Putamen (tissue), 1 donor: ENCODE results near the gene SHD.
"Not testable (repeated sequence)": the region's sequence is repeated elsewhere in the genome, so short reads cannot be mapped to it uniquely, and the experiment has no call there.

Experiments used
- DNase-seq: peaks from one replicate; pipeline ENCODE4 v3.0.0-alpha.2; 2016; ENCODE audit warnings: low spot score

Gene SHD

DNA sequence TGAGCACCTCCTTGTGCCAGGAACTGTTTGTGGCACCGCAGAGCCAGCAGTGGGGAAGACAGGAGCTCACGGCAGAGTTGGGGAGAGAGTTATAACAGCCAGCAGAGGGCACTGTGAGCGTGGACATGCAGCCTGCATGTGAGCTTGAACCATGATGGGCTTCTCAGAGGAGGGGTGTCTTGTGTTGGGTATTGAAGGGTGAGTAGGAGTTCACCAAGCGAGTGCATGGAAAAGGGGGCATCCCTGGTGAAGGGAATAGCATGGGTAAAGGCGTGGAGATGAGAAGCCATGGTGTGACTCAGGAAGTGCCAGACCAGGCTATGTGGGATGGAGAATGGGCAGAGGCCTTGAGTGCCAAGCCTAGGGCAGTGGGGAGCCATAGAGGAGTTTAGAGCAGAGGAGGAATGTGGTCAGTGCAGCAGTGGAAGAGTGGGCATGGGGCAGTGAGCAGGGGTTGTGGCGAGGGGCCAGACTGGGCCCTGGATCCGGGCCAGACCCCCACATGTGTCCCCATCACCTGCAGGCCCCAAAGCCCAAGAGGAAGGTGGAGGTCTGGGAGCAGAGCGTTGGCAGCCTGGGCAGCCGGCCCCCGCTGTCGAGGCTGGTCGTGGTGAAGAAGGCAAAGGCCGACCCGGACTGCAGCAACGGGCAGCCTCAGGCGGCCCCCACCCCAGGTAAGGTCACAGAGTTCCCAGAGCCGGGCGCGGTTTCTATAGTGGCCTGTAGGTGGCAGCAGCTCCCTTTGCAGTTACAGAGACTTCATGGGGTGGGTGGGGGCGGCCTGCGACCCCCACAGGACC, 11.8 kb upstream of the SHD start:
- no peak for DNase-seq

DNA sequence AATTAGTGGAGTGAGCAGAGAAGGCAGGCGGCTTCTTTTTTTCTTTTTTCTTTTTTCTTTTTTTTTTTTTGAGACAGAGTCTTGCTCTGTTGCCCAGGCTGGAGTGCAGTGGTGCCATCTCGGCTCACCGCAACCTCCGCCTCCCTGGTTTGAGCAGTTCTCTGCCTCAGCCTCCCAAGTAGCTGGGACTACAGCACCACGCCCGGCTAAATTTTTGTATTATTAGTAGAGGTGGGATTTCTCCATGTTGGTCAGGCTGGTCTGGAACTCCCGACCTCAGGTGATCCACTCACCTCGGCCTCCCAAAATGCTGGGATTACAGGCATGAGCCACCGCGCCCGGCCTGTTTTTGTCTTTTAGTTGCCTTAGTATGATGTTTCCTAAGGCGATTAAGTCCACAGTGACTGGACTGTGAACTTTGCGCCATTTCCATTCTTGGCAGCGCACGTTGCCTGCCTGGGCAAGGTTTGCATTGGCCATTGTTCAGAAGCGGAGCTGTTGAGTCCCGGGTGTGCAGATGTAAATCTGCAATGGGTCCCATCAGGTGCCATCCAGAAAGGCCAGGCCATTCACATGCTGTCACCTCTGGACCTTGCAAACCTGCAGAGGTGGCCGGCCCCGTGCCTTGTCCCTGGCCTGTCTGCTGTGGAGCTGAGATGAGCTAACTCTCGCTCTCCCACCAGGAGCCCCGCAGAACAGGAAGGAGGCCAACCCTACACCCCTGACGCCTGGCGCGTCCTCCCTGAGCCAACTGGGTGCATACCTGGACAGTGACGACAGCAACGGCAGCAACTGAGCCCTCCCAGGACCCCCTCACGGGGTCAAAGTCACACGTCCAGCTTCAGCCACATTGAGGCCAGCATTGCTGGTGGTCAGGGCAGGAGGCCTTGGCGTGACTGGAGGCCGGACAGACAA, 10.9 kb upstream of the SHD start:
- no peak for DNase-seq

DNA sequence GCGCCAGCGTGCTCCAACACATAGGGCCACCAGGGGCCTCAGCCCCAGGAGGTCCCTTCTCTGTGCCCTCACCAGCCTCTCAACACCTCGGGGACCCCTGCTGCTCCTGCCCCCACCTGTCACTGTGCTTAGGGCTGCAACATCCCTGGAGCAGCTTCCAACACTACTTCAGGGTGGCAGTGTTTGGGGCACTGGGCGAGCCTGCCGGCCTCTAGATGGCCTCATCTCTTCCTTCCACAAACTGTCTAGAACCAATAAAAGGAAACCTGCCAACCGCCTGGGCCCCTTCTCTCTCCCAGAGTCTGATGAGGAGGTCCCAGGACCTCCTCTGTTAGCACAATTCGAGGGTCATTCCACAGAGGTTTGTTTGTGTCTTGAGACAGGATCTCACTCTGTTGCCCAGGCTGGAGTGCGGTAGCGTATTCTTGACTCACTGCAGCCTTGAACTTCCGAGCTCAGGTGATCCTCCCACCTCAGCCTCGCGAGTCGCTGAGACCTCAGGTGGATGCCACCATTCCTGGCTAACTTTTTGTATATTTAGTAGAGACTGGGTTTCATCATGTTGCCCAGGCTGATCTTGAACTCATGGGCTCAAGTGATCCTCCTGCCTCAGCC, 10.1 kb upstream of the SHD start:
- DNase-seq: no peak

DNA sequence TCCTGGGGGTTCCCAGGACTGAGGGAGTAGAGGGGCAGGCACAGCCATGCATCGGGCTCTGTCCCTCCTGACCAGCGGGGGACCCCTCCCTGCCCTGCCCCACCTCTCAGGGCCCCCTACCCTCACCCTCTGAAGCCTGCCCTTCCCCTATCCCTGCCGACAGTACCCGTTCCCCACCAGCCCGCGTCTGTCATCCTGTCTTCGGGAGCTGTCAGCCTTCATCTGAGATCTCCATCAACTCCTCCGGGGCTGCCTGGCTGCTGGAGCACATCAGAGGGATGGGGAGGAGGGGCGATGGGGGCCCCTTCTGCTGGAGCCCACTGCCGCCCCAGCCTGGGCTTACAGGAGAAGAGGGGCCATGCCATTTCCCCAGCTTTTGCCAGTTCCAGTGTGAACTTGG, 6.2 kb upstream of the SHD start:
- DNase-seq: no peak

DNA sequence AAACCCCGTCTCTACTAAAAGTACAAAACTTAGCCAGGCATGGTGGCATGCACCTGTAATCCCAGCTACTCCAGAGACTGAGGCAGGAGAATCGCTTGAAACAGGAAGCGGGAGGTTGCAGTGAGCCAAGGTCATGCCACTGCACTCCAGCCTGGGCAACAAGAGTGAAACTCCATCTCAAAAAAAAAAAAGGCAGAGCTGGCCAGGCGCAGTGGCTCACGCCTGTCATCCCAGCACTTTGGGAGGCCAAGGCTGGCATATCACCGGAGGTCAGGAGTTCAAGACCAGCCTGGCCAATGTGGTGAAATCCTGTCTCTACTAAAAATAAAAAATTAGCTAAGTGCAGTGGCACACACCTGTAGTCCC, 4.8 kb upstream of the SHD start:
- DNase-seq: not testable (repeated sequence)

DNA sequence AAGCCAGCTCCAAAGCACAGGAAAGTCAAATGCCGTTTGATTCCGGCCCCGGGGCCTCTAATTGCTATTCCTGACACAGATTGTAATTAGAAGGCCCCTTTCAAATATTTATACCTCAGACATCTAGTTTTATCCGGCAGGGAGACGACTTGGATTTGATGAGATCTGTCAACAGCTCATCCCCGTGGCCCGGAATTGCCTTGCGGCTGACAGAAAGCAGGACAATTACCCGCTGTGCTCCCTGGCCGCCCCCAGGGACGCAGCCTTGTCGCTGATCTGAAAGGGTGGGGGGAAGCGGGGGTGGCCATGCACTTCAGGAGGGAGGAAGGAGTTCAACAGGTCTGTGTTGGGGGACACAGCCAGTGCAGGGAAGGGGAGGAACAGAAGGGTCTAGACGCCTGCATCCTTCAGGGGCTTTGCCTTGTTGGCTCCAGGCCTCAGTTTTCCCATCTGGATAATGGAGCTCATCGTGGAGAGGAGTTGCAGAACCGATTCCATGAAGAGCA, 1.8 kb upstream of the SHD start:
- no peak for DNase-seq

DNA sequence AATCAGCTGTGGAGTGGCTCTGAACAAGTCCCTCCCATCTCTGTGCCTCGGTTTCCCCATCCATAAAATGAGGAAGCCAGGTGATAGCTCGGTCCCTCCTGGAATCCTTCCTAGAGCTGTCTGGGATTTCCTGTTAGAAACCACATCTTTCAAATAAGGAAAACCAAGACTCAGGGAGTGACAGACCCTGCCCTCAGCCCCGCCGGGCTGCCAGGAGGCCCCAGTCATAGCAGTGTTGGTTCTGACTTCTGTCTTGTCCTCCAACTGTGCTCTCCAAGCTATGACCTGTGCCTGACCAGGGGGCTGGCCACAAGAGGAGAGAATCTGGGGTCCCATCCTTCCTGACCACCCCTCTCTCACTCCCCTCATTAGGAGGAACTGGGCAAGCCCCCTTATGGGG, 1.1 kb upstream of the SHD start:
- no peak for DNase-seq

DNA sequence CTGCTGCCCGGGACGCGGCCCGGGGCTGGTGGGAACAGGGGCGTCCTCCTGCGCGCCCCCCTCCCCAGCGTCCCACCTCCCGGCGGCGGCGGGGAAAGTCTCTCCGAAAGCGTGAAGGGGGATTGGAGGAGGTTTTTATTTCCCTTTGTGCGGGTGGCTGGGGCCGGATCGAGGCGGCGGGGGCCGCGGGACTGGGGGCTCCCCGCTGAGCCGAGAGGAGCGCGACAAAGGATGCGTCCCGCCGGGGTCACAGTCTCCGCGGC, 132 bp downstream of the SHD start:
- no peak for DNase-seq

DNA sequence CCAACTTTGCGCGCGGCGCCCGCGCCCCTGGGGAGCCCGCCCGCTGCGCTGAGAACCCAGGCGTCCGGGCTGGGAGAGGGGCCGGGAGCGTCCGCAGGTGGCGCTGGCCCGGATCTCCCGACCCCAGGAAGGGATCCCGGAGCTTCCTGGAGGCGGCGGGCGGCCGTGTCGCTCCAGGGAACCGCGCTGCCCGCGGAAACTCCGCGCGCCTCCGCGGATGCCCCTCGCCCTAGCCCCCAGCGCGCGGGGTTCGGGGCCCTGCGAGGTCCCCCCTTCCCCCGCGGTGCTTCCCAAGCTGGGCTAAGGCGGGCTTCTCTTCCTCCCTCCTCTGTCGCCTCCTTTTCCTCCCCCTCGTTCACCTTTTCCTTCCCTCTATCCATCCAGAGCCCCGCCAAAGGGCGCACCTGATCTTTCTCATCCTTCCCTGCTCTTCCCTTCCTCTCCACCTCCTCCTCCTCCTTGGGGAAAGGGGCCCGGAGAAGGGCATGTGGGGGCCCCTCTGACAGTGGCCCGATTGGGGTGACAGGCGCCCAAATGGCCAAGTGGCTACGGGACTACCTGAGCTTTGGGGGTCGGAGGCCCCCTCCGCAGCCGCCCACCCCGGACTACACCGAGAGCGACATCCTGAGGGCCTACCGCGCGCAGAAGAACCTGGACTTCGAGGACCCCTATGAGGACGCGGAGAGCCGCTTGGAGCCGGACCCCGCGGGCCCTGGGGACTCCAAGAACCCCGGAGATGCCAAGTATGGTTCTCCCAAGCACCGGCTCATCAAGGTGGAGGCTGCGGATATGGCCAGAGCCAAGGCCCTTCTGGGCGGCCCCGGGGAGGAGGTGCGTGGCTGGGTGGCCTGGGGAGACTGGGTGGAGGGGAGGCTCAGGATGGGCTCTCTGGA, 710 bp downstream of the SHD start:
- no peak for DNase-seq

DNA sequence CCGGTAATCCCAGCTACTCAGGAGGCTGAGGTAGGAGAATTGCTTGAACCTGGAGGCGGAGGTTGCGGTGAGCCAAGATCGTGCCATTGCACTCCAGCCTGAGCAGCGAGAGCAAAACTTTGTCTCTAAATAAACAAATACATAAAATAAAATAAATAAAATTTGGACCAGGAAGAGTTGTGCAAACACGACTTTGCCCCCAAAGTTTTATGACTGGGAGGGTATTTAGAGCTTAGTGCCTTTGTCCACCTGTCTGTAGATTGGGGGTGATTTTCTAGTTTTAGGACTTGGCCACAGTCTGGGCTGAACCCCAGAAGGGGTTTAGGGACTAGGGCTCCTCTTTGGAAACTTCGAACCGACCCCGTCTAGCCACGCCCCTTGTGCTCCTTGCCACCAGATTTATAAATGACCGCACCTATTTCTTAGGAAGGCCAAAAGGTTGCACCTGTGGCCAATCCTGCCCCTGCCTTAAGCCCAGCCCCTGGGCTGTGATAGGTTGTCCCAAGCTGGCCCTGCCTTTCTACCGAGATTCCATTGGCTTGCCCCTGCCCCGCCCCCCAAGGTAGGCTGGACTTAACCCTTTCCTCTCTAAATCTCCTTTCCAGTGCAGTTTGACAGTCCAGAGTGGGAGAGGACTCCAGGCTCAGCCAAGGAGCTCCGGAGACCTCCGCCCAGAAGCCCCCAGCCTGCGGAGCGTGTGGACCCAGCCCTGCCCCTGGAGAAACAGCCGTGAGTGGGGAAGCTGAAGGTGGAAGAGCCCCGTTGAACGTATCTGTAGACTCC, 5.3 kb downstream of the SHD start:
- DNase-seq: no peak

DNA sequence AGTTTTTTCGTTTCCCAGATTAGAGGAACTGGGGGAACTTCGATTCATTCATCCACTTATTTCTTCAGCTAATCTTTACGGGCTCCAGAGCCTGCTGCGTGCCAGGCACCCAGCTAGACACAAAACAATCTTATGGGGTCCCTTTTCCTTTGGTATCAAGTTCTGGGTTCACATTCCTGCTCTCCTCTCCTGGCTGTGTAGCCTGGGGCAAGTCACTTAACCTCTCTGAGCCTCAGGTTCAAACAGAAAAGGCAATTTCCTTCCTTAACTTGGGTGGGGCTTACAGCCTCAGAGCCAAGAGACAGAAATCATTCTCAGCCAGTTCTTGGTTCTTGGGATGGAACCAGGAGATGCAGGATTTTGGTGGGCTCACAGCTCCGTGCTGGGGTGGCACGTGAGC, 5.9 kb downstream of the SHD start:
- DNase-seq: no peak

DNA sequence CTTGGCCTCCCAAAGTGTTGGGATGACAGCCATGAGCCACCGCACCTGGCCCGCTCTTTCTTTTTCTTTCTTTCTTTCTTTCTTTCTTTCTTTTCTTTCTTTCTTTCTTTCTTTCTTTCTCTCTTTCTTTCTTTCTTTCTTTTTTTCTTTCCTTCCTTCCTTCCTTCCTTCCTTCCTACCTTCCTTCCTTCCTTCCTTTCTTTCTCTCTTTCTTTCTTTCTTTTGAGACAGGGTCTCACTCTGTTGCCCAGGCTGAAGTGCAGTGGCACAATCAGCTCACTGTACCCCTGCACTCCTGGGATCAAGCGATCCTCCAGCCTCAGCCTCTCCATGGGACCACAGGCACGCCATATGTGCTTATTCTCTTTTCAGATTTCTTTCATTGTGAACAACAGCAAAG, 7.1 kb downstream of the SHD start:
- not testable (repeated sequence) for DNase-seq

DNA sequence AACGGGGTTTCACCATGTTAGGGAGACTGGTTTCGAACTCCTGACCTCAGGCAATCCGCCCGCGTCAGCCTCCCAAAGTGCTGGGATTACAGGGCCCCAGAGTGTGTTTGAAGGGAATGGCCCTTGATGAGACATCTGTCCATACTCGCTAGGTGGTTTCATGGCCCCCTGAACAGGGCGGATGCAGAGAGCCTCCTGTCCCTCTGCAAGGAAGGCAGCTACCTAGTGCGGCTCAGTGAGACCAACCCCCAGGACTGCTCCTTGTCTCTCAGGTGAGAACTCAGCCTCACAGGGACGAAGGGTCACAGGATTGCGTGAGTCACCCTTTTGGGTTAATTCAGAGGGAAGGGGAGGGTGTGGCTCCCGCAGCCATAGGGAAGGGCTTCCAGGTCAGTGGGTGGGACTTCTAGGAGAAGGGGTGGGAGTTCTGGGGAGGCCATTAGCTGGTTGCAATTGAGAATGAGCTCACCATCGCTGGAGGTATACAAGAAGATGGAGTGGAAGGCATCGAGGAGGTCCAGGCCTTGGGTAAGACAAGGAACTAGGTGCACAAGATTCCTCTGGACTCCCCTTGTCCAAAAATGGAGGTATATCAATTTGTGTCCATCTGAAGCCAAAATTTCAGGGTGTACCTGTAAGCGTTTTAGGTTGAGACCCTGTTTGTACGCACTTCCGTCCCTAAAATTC, 9.2 kb downstream of the SHD start:
- no peak for DNase-seq

DNA sequence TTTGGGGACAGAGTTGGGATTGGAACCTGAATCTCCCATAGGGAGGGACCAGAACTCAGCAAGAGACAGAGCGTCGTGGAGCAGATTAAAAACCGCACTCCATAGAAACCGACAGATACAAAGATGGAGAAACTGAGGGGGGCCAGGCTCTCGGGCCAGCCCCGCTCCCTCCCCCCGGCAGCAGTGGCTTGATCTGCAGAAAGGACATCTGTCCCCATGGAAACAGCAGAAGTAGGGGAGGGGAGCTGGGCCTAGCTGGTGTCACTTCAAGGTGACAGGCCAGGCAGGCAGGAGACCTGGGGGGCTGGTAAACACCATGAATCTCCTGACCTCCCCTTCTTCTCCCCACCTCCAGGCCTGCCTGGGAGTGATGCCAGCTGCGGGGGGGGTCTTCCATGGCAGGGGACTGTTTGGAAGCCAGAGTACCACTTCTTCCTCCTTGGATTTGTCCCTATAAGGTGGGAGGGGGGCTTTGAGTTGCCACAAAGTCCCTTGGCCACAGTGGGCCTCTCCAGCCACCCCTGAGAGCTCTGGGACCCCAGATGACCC, 12.2 kb downstream of the SHD start:
- no peak for DNase-seq

DNA sequence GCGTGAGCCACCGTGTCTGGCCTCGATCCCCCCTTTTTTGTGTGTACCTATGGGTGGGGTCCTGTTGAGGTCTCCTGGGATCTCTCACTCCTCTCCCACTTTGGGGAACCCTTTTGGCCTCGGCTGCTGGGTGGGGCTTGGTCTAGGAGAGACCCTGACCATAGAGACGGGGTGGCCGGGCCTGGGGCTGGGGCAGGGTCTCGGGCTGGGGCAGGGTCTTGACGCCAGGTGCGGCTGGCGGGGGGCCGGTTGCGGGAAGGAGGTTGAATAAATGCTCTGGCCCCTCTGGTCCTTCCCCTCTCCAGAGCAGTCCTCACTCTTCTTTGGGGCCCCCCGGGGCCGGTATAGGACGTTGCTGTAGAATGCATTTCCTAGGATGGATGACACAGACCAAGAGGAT, 13.4 kb downstream of the SHD start:
- no peak for DNase-seq

DNA sequence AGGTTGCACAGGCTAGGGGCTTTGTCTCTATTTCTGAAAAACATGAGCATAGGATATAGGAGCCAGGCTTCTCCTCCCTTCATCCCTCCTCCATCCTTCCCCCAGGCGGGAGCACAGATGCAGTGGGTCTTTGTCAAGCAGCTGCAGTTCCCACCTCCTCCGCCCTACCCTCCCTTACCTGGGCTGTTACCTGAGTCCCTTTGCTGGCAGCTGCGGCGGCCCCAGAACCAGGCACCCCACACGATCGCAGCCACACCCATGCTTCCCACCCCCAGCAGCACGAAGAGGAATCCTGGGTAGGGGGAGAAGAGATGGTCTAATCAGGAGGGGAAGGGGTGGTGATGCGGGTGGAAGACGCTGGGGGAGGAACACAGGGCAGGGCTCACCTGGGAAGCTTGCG, 15.3 kb downstream of the SHD start:
- no peak for DNase-seq

DNA sequence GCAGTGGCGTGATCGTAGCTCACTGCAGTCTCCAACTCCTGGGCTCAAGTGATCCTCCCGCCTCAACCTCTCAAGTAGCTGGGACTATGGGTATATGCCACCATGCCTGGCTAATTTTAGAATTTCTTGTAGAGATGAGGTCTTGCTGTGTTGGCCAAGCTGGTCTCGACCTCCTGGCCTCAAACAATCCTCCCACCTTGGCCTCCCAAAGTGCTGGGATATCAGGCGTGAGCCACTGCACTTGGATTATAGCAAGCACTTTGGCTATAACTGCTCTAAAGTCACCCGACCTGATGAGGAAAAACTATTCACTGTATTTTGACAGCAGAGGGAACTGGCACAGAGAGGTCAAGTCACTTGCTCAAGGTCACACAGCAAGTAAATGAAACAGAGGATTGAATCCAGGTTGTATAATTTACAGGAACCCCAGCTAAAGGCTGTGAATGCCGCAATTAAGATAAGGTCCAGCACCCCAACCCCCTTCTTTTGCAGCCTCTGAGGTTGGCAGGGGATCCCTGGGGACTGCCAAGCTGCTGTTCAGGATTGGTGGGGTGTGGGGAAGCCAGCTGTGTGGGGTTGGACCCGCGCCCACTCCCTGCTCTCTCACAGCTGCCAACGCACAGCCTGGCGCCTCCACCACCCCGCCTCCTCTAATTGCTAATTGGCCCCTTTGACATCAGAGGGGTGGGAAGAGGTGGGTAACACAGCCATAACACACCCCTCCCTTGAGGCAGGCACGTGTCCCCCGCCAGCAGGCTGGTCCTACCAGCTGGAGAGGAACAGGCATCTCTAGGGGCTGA, 17.1 kb downstream of the SHD start:
- peak; percentile 65 for DNase-seq

DNA sequence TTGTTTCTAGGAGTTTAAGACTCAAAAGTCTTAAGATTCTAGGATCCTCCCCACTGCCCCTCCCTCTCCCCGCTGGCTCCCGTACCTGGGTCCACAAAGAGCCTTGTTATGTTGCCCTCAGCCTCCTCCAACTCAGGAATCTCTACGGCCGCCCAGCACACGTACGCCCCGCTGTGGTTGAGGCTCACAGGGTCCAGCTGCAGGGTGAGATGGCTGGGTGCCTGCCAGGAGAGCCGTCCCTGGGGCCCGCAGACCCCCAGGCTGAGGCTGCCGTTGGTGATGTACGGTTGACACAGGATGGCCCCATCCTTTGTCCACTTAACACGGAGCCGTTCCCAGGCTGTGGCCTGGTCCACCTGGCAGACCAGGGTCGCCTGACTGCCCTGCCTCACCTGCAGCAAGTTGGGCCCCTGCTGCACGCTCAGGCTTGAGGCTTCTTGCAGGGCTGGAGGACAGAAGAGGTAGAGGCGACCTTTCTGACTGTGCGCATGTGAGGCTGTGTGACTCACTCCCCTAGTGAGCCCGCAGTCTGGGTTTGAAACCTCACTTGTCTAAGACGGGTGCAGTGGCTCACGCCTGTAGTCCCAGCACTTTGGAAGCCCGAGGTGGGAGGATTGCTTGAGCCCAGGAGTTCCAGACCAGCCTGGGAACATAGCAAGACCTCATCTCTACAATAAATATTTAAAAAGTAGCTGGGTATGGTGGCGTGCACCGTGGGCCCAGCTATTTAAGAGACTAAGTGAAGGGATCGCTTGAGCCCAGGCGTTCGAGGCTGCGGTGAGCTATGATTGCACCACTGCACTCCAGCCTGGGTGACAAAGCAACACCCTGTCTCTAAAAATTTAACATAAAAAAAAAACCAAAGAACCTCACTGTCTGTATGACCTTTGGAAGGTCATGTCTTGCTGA, 19.1 kb downstream of the SHD start:
- DNase-seq: no peak
